Prostate gland (tissue), 2 donors: ENCODE results near the gene TBX10.

Experiments used
- CTCF ChIP-seq, 4 experiments: fragments of 200-600 bp in 2 of 4; fragments of 450-650 bp in 2 of 4; sonication (generic) in 2 of 4; IDR thresholded peaks; 1 replicate in 3 of 4; 2 replicates in 1 of 4; pipeline ENCODE4 v1.5.1; 2016 to 2019; ENCODE audit warnings: antibody characterized with exemption in 4 of 4, mild to moderate bottlenecking in 2 of 4, moderate library complexity in 2 of 4
- POLR2A ChIP-seq: fragments of 450-650 bp; IDR thresholded peaks from one replicate; pipeline ENCODE4 v1.6.1; 2016; ENCODE audit warnings: antibody characterized with exemption, mild to moderate bottlenecking

GRCh38 chr11:67668192-67668551 is 28.6 kb upstream of the TBX10 start:
- no peak for TF ChIP-seq CTCF (IDR thresholded peaks at IDR 0.05)
- TF ChIP-seq POLR2A, result no peak
